ENCODE results near the gene SUPT6H. TPM values are rescaled to one million over a fixed set of nuclear protein-coding genes. Genes with fewer than 3 reads are reported as not detected.
"Not testable (repeated sequence)": the region's sequence is repeated elsewhere in the genome, so short reads cannot be mapped to it uniquely, and the experiment has no call there.

The SUPT6H gene
- total and polyA plus RNA-seq, 2 experiments from 2014 or later, result 26.5 to 39.7 TPM

DNA sequence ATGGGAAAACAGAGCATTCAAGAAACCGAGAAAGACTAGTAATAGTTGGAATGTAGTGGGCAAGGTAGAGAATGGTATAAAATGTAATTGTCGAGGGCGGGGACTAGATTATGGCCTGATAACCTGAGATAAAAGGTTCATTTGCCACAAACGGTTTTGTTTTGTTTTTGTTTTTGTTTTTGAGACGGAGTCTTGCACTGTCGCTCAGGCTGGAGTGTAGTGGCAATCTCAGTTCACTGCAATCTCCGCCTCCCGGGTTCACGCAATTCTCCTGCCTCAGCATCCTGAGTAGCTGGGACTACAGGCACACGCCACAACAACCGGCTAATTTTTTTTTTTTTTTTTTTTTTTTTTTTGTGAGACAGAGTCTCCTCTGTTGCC lies 67.9 kb downstream of the SUPT6H start:
- H3K9me2 ChIP-seq (ENCODE audit: insufficient read depth), result no peaks in the 10 kb centered on the region
- H3K79me2 ChIP-seq (ENCODE audit: insufficient read depth), result no peaks in the 10 kb centered on the region
- no peaks in the 10 kb centered on the region for H4K20me1 ChIP-seq (ENCODE audit: insufficient read depth)
- no peaks in the 10 kb centered on the region for H3K36me3 ChIP-seq (ENCODE audit: low read depth)
- no peak for TF ChIP-seq EZH2 (IDR thresholded peaks at IDR 0.05; ENCODE audit: insufficient read depth, poor library complexity, severe bottlenecking)
- no peak for TF ChIP-seq EZH2phosphoT487 (IDR thresholded peaks at IDR 0.05; ENCODE audit: insufficient read depth, low read depth)
- no peak for DNase-seq
- H3K4me1 ChIP-seq (ENCODE audit: insufficient read depth), result 0 out of 2 replicates have a peak, but pooled peaks cover 10% of the 10 kb centered on the region
- peaks cover 11% of the 10 kb centered on the region for H3F3A ChIP-seq (ENCODE audit: insufficient read depth)
- H3K27me3 ChIP-seq (replicated peaks; ENCODE audit: insufficient read depth), result no peaks in the 10 kb centered on the region
- in situ Hi-C loops (cut with MboI), result no loop called here
- no peak overlapping the region for H3K4me3 ChIP-seq
- WGBS, 2 experiments (ENCODE audit: low coverage in 1 of 2, low lambda C conversion rate in 2 of 2, missing lambda C conversion rate in 2 of 2), result 84 to 87% methylated on average over 11 of the region's 11 CpGs
- no peak overlapping the region for H3K27ac ChIP-seq
- no peaks in the 10 kb centered on the region for H3K9me3 ChIP-seq (ENCODE audit: low read depth)
- no peak overlapping the region for H2AFZ ChIP-seq
- H3K4me2 ChIP-seq (ENCODE audit: unreplicated experiment), result no peak overlapping the region
- no peak overlapping the region for H3K9ac ChIP-seq

DNA sequence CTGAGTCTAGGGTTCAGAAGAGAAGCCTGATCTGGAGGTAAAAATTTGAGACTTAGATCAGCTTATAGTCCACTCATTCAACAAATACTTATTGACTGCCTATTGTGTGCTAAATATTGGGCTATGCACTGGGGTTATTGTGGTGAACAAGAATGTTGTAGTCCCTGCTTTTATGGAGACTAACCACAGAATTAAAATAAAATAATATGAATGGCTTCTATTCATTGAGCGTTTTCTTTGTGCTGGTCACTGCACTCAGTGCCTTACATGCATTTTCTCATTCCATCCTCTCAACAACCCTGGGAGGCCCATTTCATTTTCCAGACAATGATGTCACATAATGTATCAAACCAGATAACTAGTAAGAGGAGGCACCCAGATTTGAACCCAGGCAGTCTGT lies 71.3 kb downstream of the SUPT6H start:
- Histone ChIP-seq H3K9ac (no peak overlapping the region), H3K4me1 (ENCODE audit: insufficient read depth) (no peaks in the 10 kb centered on the region), H3K4me3 (no peak overlapping the region), H3F3A (ENCODE audit: insufficient read depth) (peaks cover 6% of the 10 kb centered on the region; the same call in 1 of the 2 replicates), H3K27me3 (replicated peaks; ENCODE audit: insufficient read depth) (no peaks in the 10 kb centered on the region), H3K79me2 (ENCODE audit: insufficient read depth) (no peaks in the 10 kb centered on the region), H4K20me1 (ENCODE audit: insufficient read depth) (no peaks in the 10 kb centered on the region), H3K36me3 (ENCODE audit: low read depth) (no peaks in the 10 kb centered on the region), H3K9me3 (ENCODE audit: low read depth) (no peaks in the 10 kb centered on the region), H3K4me2 (ENCODE audit: unreplicated experiment) (no peak overlapping the region), H3K27ac (no peak overlapping the region), H3K9me2 (ENCODE audit: insufficient read depth) (no peaks in the 10 kb centered on the region), H2AFZ (no peak overlapping the region)
- in situ Hi-C loops (cut with MboI), result no loop called here
- DNase-seq, result no peak
- 90 to 100% methylated on average over 1 of the region's 1 CpG for WGBS, 2 experiments (ENCODE audit: low coverage in 1 of 2, low lambda C conversion rate in 2 of 2, missing lambda C conversion rate in 2 of 2)
- TF ChIP-seq EZH2phosphoT487 (IDR thresholded peaks at IDR 0.05; ENCODE audit: insufficient read depth, low read depth) (no peak), EZH2 (IDR thresholded peaks at IDR 0.05; ENCODE audit: insufficient read depth, poor library complexity, severe bottlenecking) (no peak)

DNA sequence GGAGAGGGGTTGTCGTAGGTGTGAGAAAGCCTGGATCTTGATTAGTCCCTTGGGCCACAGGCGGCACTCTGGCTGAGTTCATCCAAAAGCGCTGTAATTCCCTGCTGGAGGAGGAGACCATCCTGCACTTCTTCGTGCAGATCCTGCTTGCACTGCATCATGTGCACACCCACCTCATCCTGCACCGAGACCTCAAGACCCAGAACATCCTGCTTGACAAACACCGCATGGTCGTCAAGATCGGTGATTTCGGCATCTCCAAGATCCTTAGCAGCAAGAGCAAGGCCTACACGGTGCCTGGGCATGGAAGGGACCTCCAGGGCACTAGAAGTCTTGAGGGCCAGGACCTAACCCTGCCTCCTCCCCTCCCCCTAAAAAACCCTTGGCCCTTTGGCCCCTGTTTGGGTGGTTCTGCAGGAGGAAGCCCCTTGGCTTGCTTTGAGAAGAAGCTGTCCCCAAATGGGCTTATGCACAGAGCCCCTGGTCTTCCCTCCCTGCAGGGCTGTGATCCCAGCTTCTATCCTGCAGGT lies 72.8 kb downstream of the SUPT6H start:
- H2AFZ ChIP-seq, result no peak overlapping the region
- in situ Hi-C loops (cut with MboI), result no loop called here
- H3K4me3 ChIP-seq, result no peak overlapping the region
- H3K36me3 ChIP-seq (ENCODE audit: low read depth), result no peaks in the 10 kb centered on the region
- H3K4me2 ChIP-seq (ENCODE audit: unreplicated experiment), result no peak overlapping the region
- no peaks in the 10 kb centered on the region for H3K4me1 ChIP-seq (ENCODE audit: insufficient read depth)
- no peak for DNase-seq
- H3K9me3 ChIP-seq (ENCODE audit: low read depth), result no peaks in the 10 kb centered on the region
- no peaks in the 10 kb centered on the region for H4K20me1 ChIP-seq (ENCODE audit: insufficient read depth)
- no peaks in the 10 kb centered on the region for H3F3A ChIP-seq (ENCODE audit: insufficient read depth)
- no peaks in the 10 kb centered on the region for H3K27me3 ChIP-seq (replicated peaks; ENCODE audit: insufficient read depth)
- TF ChIP-seq EZH2 (IDR thresholded peaks at IDR 0.05; ENCODE audit: insufficient read depth, poor library complexity, severe bottlenecking) (no peak), EZH2phosphoT487 (IDR thresholded peaks at IDR 0.05; ENCODE audit: insufficient read depth, low read depth) (no peak)
- H3K79me2 ChIP-seq (ENCODE audit: insufficient read depth), result no peaks in the 10 kb centered on the region
- no peak overlapping the region for H3K27ac ChIP-seq
- H3K9me2 ChIP-seq (ENCODE audit: insufficient read depth), result no peaks in the 10 kb centered on the region
- WGBS, 2 experiments (ENCODE audit: low coverage in 1 of 2, low lambda C conversion rate in 2 of 2, missing lambda C conversion rate in 2 of 2), result 80 to 85% methylated on average over 10 of the region's 10 CpGs
- no peak overlapping the region for H3K9ac ChIP-seq

DNA sequence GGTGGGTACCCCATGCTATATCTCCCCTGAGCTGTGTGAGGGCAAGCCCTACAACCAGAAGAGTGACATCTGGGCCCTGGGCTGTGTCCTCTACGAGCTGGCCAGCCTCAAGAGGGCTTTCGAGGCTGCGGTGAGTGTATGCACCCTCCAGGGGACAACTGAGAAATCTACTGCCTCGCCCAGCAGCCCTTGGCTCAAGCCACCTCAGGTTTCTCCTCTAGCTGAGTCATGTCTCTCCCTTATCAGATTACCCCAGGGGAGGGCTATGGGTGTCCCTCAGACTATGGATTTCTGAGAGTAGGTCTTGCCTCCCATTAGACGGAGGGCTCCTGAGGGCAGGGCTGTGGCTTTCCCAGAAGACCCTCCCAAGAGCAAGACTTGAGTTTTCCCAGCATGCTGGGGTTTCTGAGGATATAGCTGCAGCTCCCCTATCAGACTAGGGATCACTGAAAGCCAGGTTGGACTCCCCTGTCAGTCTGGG lies 73.3 kb downstream of the SUPT6H start:
- in situ Hi-C loops (cut with MboI), result no loop called here

DNA sequence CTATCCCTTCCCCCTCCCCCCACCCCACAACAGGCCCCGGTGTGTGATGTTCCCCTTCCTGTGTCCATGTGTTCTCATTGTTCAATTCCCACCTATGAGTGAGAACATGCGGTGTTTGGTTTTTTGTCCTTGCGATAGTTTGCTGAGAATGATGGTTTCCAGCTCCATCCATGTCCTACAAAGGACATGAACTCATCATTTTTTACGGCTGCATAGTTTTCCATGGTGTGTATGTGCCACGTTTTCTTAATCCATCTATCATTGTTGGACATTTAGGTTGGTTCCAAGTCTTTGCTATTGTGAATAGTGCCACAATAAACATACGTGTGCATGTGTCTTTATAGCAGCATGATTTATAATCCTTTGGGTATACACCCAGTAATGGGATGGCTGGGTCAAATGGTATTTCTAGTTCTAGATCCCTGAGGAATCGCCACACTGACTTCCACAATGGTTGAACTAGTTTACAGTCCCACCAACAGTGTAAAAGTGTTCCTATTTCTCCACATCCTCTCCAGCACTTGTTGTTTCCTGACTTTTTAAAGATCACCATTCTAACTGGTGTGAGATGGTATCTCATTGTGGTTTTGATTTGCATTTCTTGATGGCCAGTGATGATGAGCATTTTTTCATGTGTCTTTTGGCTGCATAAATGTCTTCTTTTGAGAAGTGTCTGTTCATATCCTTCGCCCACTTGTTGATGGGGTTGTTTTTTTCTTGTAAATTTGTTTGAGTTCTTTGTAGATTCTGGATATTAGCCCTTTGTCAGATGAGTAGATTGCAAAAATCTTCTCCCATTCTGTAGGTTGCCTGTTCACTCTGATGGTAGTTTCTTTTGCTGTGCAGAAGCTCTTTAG lies 74.1 kb downstream of the SUPT6H start:
- H3K9ac ChIP-seq; H3K79me2 ChIP-seq (ENCODE audit: insufficient read depth); H3K9me2 ChIP-seq (ENCODE audit: insufficient read depth); H3K4me2 ChIP-seq (ENCODE audit: unreplicated experiment); H3F3A ChIP-seq (ENCODE audit: insufficient read depth); H3K4me1 ChIP-seq (ENCODE audit: insufficient read depth); H4K20me1 ChIP-seq (ENCODE audit: insufficient read depth); H3K9me3 ChIP-seq (ENCODE audit: low read depth); in situ Hi-C loops (cut with MboI); DNase-seq; H2AFZ ChIP-seq; H3K4me3 ChIP-seq; H3K27me3 ChIP-seq (replicated peaks; ENCODE audit: insufficient read depth); H3K36me3 ChIP-seq (ENCODE audit: low read depth); H3K27ac ChIP-seq: not testable (repeated sequence)
- 84 to 86% methylated on average over 6 to 7 of the region's 8 CpGs for WGBS, 2 experiments (ENCODE audit: low coverage in 1 of 2, low lambda C conversion rate in 2 of 2, missing lambda C conversion rate in 2 of 2)

More for the DNA sequence above, 73.3 kb downstream of the SUPT6H start:
- H3K4me1 ChIP-seq (ENCODE audit: insufficient read depth), result no peaks in the 10 kb centered on the region
- no peaks in the 10 kb centered on the region for H3K9me2 ChIP-seq (ENCODE audit: insufficient read depth)
- WGBS, 2 experiments (ENCODE audit: low coverage in 1 of 2, low lambda C conversion rate in 2 of 2, missing lambda C conversion rate in 2 of 2), result 74% methylated on average over 5 of the region's 5 CpGs
- H2AFZ ChIP-seq, result no peak overlapping the region
- no peak overlapping the region for H3K27ac ChIP-seq
- H3K4me3 ChIP-seq, result no peak overlapping the region
- H4K20me1 ChIP-seq (ENCODE audit: insufficient read depth), result no peaks in the 10 kb centered on the region
- no peaks in the 10 kb centered on the region for H3K79me2 ChIP-seq (ENCODE audit: insufficient read depth)
- TF ChIP-seq EZH2 (IDR thresholded peaks at IDR 0.05; ENCODE audit: insufficient read depth, poor library complexity, severe bottlenecking) (no peak), EZH2phosphoT487 (IDR thresholded peaks at IDR 0.05; ENCODE audit: insufficient read depth, low read depth) (no peak)
- H3K9me3 ChIP-seq (ENCODE audit: low read depth), result no peaks in the 10 kb centered on the region
- H3K27me3 ChIP-seq (replicated peaks; ENCODE audit: insufficient read depth), result no peaks in the 10 kb centered on the region
- H3K9ac ChIP-seq, result no peak overlapping the region
- H3F3A ChIP-seq (ENCODE audit: insufficient read depth), result no peaks in the 10 kb centered on the region
- no peak for DNase-seq
- no peaks in the 10 kb centered on the region for H3K36me3 ChIP-seq (ENCODE audit: low read depth)
- H3K4me2 ChIP-seq (ENCODE audit: unreplicated experiment), result no peak overlapping the region
